Activated B cell treated with CpG ODN at 0.5 μM for 24 hours (primary cell): ENCODE measurements around the gene LACTB. TPM values are rescaled to one million over a fixed set of nuclear protein-coding genes. Genes with fewer than 3 reads are reported as not detected.

ENCODE experiments used
- ATAC-seq: fragments of 200-7000 bp; cut with Tn5 transposase; one replicate; pipeline ENCODE4 v1.10.0; 2021; ENCODE audit warnings: low read depth, mild to moderate bottlenecking, moderate library complexity
- CTCF ChIA-PET: fragments of 350-600 bp; sonication (Branson Sonifier 250); formaldehyde crosslinking; loops from one replicate; lab custom pipeline; 2021; ENCODE audit warnings: antibody characterized with exemption; lab: Charles Lee
- POLR2A ChIA-PET: fragments of 350-600 bp; sonication (Branson Sonifier 250); formaldehyde crosslinking; loops from one replicate; lab custom pipeline; 2021; ENCODE audit warnings: antibody characterized with exemption; lab: Charles Lee
- DNase-seq: peaks from one replicate; pipeline ENCODE4 v3.0.0; 2022
- H3K27ac Mint-ChIP-seq: one replicate; pipeline ENCODE4 v1.8.0; 2020; ENCODE audit warnings: mixed read lengths
- H3K27me3 Mint-ChIP-seq: one replicate; pipeline ENCODE4 v1.8.0; 2021; ENCODE audit warnings: mixed read lengths
- H3K36me3 Mint-ChIP-seq: one replicate; pipeline ENCODE4 v1.8.0; 2021; ENCODE audit warnings: low read depth, mixed read lengths
- H3K4me1 Mint-ChIP-seq: one replicate; pipeline ENCODE4 v1.8.0; 2021; ENCODE audit warnings: mixed read lengths
- H3K4me3 Mint-ChIP-seq: one replicate; pipeline ENCODE4 v1.8.0; 2020; ENCODE audit warnings: mild to moderate bottlenecking, mixed read lengths
- H3K9me3 Mint-ChIP-seq: one replicate; pipeline ENCODE4 v1.8.0; 2020; ENCODE audit warnings: mixed read lengths
- intact Hi-C: fragments of 100-400 bp; cut with micrococcal nuclease; formaldehyde crosslinking; loops from one replicate; pipeline ENCODE4 v1.15.1; 2024
- total RNA-seq: library from RNA; stranded (reverse); gene quantifications from 2 replicates; pipeline ENCODE4 v1.2.3, GENCODE V29; 2022
- TF ChIP-seq, protein P1 (sequence below): fragments of 200-600 bp; IDR thresholded peaks from one replicate; pipeline ENCODE4 v1.8.0; 2022; ENCODE audit warnings: antibody characterized with exemption, mild to moderate bottlenecking

The LACTB gene
- total RNA-seq = 26.0 and 28.1 TPM in 2 replicates

DNA sequence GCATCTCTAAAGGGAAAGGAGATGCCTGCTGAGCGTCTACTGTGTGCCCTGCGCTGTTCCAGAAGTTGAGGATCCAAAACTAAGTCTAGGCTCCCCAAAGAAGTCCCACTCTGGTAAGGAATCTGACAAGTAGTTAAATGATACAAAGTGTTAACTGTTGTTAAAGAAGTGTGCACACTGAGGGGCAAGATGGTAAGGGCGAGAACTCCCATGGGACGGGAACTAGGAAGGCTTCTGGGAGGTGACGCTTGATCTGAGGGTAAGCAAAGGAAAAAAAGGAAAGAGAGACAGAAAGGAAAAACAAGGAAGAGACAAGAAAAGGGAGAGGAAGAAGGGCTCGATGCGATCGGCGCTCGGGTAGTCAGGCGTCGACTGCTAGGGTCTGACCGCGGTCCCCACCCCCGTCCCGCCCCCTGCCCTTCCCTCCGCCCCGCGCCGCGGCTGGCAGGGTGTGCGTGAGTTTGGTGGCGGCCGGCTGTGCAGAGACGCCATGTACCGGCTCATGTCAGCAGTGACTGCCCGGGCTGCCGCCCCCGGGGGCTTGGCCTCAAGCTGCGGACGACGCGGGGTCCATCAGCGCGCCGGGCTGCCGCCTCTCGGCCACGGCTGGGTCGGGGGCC lies at the start of gene LACTB:
LACTB (plus strand) TSS at position 480 of the 620 bp plus-strand sequence; CDS start at position 491, 11 bp downstream.
- Mint-ChIP-seq H3K9me3 (peaks cover 13% of the 10 kb centered on the region), H3K27me3 (no peaks in the 10 kb centered on the region), H3K36me3 (peaks cover 19% of the 10 kb centered on the region), H3K4me1 (peaks cover 15% of the 10 kb centered on the region), H3K27ac (peak within 1 kb of the TSS; percentile 86), H3K4me3 (peak within 1 kb of the TSS; percentile 86)
- DNase-seq = peak; percentile 76
- TF ChIP-seq, protein P1, sequence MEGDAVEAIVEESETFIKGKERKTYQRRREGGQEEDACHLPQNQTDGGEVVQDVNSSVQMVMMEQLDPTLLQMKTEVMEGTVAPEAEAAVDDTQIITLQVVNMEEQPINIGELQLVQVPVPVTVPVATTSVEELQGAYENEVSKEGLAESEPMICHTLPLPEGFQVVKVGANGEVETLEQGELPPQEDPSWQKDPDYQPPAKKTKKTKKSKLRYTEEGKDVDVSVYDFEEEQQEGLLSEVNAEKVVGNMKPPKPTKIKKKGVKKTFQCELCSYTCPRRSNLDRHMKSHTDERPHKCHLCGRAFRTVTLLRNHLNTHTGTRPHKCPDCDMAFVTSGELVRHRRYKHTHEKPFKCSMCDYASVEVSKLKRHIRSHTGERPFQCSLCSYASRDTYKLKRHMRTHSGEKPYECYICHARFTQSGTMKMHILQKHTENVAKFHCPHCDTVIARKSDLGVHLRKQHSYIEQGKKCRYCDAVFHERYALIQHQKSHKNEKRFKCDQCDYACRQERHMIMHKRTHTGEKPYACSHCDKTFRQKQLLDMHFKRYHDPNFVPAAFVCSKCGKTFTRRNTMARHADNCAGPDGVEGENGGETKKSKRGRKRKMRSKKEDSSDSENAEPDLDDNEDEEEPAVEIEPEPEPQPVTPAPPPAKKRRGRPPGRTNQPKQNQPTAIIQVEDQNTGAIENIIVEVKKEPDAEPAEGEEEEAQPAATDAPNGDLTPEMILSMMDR = no peak
- ATAC-seq = peak; percentile 83
- ChIA-PET POLR2A (interaction anchor here (0.5 to 1.3 kb wide), 7 partner anchors 36 to 1040 kb away, joined by 3 to 6 read pairs (median 4); partner anchors contain the start of gene RPS27L), CTCF (interaction anchor here (2.0 kb wide), 1 partner anchor 12 kb away, joined by 4 read pairs; no protein-coding TSS in a partner anchor)
- intact Hi-C loops = loop anchor here (1.0 to 10.0 kb wide), 9 partner anchors 36 to 973 kb away; partner anchors contain the start of genes APH1B, CIAO2A, RAB8B and RPS27L

DNA sequence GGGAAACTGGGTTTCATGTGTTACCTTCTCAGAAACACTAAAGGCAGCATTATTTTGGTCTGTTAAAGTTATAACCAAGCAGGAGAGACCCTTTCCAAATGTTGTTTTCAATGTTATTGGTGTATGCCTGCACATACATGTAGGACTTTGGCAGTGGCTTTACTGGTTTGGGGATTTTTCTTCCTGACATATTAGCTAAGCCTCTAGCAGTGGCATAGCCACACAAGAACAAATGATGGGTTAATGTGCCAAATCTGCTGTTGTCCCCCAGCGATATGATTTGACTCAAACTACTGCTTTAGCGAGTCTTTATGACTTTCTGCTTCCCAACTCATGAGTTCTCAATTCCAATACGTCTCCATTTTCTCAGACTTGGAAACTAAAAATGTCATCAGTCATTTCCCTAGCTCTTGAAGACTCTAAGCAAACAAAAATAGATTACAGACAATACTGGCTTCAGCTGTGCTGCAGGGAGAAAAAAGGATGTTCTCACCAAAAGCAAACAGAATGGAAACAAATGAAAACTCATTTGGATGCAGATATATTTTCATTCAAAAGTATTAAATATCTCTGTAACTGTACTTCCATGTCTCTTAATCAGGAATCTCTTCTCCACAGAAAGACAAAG lies 49.5 kb upstream of the LACTB start:
- Mint-ChIP-seq H3K9me3 (no peaks in the 10 kb centered on the region), H3K4me1 (no peaks in the 10 kb centered on the region), H3K27ac (no peak overlapping the region), H3K36me3 (peaks cover 3% of the 10 kb centered on the region), H3K4me3 (no peak overlapping the region), H3K27me3 (peaks cover 3% of the 10 kb centered on the region)
- ChIA-PET POLR2A (no interaction called here), CTCF (no interaction called here)
- DNase-seq = no peak
- ATAC-seq = no peak
- TF ChIP-seq, protein P1 = no peak
- intact Hi-C loops = no loop called here

GRCh38 chr15:63072809-63073277 lies 48.8 kb upstream of the LACTB start:
- ATAC-seq (no peak), DNase-seq (no peak)
- no peaks in the 10 kb centered on the region for H3K9me3 Mint-ChIP-seq
- intact Hi-C loops = no loop called here
- CTCF ChIA-PET = no interaction called here
- H3K27me3 Mint-ChIP-seq = peaks cover 6% of the 10 kb centered on the region
- TF ChIP-seq, protein P1 = no peak
- POLR2A ChIA-PET = no interaction called here
- H3K4me3 Mint-ChIP-seq = no peak overlapping the region
- peaks cover 3% of the 10 kb centered on the region for H3K36me3 Mint-ChIP-seq
- no peak overlapping the region for H3K27ac Mint-ChIP-seq
- no peaks in the 10 kb centered on the region for H3K4me1 Mint-ChIP-seq

DNA sequence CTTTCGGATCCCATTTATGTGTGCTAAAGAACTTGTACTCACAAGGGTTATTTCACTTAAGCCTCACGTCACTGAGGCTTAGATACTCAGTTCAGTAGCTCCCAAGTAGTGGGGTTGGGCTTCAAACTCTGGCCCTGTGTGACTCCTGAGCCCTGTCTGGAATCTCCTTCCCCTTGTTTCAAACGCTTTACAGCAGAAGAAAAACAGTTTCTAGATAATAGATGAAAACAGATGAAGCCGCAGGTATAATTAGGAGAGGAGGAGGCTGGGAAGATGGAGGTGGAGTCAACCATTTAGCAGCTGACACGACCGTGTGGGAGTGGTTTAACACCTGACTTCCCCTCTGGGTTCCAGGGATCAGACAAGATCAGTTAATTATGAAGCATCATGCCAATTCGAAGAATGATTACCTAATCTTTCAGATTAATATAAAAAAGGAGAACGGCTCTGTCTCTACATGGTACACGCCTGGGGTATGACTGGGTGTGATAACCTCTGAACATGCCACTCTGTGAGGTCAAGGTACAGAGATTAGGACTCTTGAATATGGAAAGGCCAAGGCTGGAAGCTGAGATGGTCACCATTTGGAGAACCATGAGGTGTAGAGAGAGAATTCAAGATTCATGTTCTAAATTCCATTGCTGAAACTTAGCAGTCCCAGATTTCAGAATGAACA lies 48.0 kb upstream of the LACTB start:
- Mint-ChIP-seq H3K4me1 (no peaks in the 10 kb centered on the region), H3K27me3 (peaks cover 7% of the 10 kb centered on the region), H3K27ac (no peak overlapping the region), H3K9me3 (no peaks in the 10 kb centered on the region), H3K36me3 (no peaks in the 10 kb centered on the region), H3K4me3 (no peak overlapping the region)
- ChIA-PET POLR2A (no interaction called here), CTCF (interaction anchor here (1.1 kb wide), 1 partner anchor 26 kb away, joined by 3 read pairs; no protein-coding TSS in a partner anchor)
- DNase-seq = no peak
- intact Hi-C loops = no loop called here
- TF ChIP-seq, protein P1 = no peak
- no peak for ATAC-seq
